DOHH2 (cell line): Measurements from ENCODE around the gene RAB37.

Source experiments
- H3F3A ChIP-seq: fragments of 200-600 bp; sonication (generic), shearing (Covaris generic); 2 replicates; pipeline ENCODE4 v1.6.0; 2016; ENCODE audit warnings: antibody characterized with exemption, mild to moderate bottlenecking; ENCODE audit not compliant: control insufficient read depth, insufficient read depth
- H3K27ac ChIP-seq: fragments of 200-600 bp; sonication (generic); 2 replicates; pipeline ENCODE4 v1.5.1; 2014; ENCODE audit warnings: low read depth, mild to moderate bottlenecking, low read length, moderate library complexity
- H3K27me3 ChIP-seq: fragments of 200-600 bp; sonication (generic); 2 replicates; pipeline ENCODE4 v1.6.1; 2014; ENCODE audit warnings: mild to moderate bottlenecking, low read length, mixed read lengths; ENCODE audit not compliant: control insufficient read depth
- H3K36me3 ChIP-seq: fragments of 200-600 bp; sonication (generic); 2 replicates; pipeline ENCODE4 v1.6.1; 2014; ENCODE audit warnings: mild to moderate bottlenecking, low read length, moderate library complexity, mixed read lengths; ENCODE audit not compliant: control insufficient read depth
- H3K4me1 ChIP-seq: fragments of 200-600 bp; sonication (generic); 2 replicates; pipeline ENCODE4 v1.6.1; 2014; ENCODE audit warnings: mild to moderate bottlenecking, low read length, mixed read lengths; ENCODE audit not compliant: control insufficient read depth
- H3K4me2 ChIP-seq: fragments of 200-600 bp; sonication (generic); 2 replicates; pipeline ENCODE4 v1.6.0; 2014; ENCODE audit warnings: mild to moderate bottlenecking, low read length, moderate library complexity
- H3K4me3 ChIP-seq: fragments of 200-600 bp; sonication (generic); 2 replicates; pipeline ENCODE4 v1.5.1; 2014; ENCODE audit warnings: mild to moderate bottlenecking, low read length, mixed read lengths
- H3K79me2 ChIP-seq: fragments of 200-600 bp; sonication (generic); 2 replicates; pipeline ENCODE4 v1.6.1; 2014; ENCODE audit warnings: mild to moderate bottlenecking, low read length, mixed read lengths; ENCODE audit not compliant: control insufficient read depth
- H3K9me2 ChIP-seq: fragments of 200-600 bp; sonication (generic); replicated peaks from 2 replicates; pipeline ENCODE4 v1.6.1; 2014; ENCODE audit warnings: mild to moderate bottlenecking, low read length, mixed read lengths; ENCODE audit not compliant: control insufficient read depth
- H3K9me3 ChIP-seq: fragments of 200-600 bp; sonication (generic); 2 replicates; pipeline ENCODE4 v1.6.1; 2014; ENCODE audit warnings: antibody characterized with exemption, low read length, mixed read lengths; ENCODE audit not compliant: control insufficient read depth, insufficient read depth
- H4K20me1 ChIP-seq: fragments of 200-600 bp; sonication (generic); 2 replicates; pipeline ENCODE4 v1.6.0; 2014; ENCODE audit warnings: low read depth, mild to moderate bottlenecking, antibody characterized with exemption, low read length, moderate library complexity; ENCODE audit not compliant: control insufficient read depth, insufficient read depth
- EZH2phosphoT487 ChIP-seq: fragments of 200-600 bp; sonication (generic); IDR thresholded peaks from 2 replicates; pipeline ENCODE4 v1.6.1; 2017; ENCODE audit warnings: borderline replicate concordance, mild to moderate bottlenecking, antibody characterized with exemption, low read length, moderate library complexity, mixed read lengths
- TF ChIP-seq, protein P1 (sequence below): fragments of 200-600 bp; sonication (generic); IDR thresholded peaks from one replicate; pipeline ENCODE4 v1.5.1; 2014; ENCODE audit warnings: antibody characterized with exemption, mild to moderate bottlenecking, low read depth, low read length; ENCODE audit not compliant: poor library complexity, severe bottlenecking

Gene RAB37

DNA sequence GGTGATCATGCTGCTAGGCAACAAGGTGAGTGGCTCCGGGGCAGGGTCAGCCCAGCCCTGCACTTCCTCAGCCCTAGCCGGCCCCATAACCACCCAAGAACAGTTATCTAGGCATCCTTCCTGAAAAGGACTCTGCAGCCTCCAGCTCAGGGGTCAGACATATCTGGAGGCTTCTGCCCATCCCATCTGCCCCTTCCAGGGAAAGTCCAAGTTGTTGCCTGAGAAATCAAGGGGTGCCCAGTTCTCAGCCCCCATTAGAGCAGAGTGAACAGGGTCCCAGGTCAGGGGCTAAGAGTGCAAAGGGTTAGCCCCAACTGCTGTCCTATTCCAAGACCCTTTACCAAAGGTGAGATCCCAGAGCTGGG, 7.3 kb downstream of the RAB37 start:
- Histone ChIP-seq H3K9me3 (no peaks in the 10 kb centered on the region), H4K20me1 (no peaks in the 10 kb centered on the region), H3K27ac (no peak overlapping the region), H3F3A (peaks cover 11% of the 10 kb centered on the region), H3K4me2 (no peak overlapping the region), H3K4me1 (peaks cover 55% of the 10 kb centered on the region), H3K4me3 (no peak overlapping the region), H3K36me3 (peaks cover 3% of the 10 kb centered on the region; the same call in 1 of the 2 replicates), H3K27me3 (no peaks in the 10 kb centered on the region), H3K9me2 (no peaks in the 10 kb centered on the region), H3K79me2 (peaks cover 8% of the 10 kb centered on the region)
- TF ChIP-seq, protein P1, sequence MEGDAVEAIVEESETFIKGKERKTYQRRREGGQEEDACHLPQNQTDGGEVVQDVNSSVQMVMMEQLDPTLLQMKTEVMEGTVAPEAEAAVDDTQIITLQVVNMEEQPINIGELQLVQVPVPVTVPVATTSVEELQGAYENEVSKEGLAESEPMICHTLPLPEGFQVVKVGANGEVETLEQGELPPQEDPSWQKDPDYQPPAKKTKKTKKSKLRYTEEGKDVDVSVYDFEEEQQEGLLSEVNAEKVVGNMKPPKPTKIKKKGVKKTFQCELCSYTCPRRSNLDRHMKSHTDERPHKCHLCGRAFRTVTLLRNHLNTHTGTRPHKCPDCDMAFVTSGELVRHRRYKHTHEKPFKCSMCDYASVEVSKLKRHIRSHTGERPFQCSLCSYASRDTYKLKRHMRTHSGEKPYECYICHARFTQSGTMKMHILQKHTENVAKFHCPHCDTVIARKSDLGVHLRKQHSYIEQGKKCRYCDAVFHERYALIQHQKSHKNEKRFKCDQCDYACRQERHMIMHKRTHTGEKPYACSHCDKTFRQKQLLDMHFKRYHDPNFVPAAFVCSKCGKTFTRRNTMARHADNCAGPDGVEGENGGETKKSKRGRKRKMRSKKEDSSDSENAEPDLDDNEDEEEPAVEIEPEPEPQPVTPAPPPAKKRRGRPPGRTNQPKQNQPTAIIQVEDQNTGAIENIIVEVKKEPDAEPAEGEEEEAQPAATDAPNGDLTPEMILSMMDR, result no peak
- TF ChIP-seq EZH2phosphoT487, result no peak

DNA sequence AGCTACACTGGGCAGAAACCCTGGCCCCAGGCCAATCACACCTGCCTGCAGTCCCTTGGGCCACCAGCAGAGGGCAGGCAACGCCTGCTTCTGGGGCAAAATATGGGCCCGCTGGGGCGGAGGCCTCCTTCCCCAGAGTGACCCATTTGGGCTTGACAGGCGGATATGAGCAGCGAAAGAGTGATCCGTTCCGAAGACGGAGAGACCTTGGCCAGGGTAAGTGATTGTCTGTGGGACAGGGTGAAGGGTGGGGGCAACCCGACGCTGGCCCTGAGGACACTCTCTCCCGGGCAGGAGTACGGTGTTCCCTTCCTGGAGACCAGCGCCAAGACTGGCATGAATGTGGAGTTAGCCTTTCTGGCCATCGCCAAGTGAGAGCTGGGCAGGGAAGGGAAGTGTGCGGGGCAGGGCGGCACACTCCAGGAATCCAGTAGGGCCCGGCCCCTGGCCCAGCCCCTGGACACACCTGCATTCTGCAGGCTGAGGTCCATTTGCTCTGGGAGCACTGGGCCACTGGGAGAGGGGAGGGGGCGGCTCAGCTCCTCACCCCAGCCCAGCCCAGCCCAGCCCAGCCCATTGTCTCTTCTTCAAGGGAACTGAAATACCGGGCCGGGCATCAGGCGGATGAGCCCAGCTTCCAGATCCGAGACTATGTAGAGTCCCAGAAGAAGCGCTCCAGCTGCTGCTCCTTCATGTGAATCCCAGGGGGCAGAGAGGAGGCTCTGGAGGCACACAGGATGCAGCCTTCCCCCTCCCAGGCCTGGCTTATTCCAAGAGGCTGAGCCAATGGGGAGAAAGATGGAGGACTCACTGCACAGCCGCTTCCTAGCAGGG, 7.9 kb downstream of the RAB37 start:
- H3K4me2 ChIP-seq, result 0 out of 2 replicates have a peak overlapping the region, but pooled peaks have one; percentile 12

DNA sequence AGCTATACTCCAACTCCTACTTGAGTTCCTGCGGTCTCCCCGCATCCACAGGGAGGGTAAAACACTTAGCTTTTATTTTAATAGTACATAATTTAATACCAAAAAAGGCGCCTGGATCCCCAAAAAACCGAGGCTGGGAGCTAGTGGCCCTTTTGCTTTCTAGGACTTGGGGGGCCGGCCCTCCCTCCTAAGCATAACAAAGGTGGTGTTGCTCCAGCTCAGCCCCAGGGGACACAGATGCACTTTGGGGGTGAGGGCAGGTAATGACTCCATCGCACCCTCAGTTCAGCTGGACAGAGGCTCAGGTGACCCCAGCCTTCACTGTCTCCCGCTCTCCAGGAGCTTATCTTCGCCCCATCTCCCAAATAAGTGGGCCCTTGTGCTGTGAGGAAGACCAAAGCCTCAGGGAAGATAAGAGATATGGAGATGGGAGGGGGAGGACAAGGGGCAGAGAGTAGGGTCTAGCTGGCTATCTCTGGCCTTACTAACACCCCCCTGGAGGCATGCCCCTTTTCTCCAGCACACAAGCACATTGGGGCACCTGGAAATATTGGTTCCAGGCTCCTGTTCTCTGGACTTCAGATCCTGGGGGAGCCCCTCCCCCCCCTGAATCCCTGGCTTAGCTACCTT, 8.6 kb downstream of the RAB37 start:
- no peak for TF ChIP-seq EZH2phosphoT487
- TF ChIP-seq, protein P1, result no peak
- Histone ChIP-seq H3K9me3 (no peaks in the 10 kb centered on the region), H3K4me1 (peaks cover 57% of the 10 kb centered on the region), H3K4me3 (no peak overlapping the region), H3K4me2 (no peak overlapping the region), H3K27ac (no peak overlapping the region), H3K9me2 (no peaks in the 10 kb centered on the region), H3F3A (peaks cover 11% of the 10 kb centered on the region), H4K20me1 (peaks cover 10% of the 10 kb centered on the region), H3K36me3 (peaks cover 3% of the 10 kb centered on the region; the same call in 1 of the 2 replicates), H3K27me3 (no peaks in the 10 kb centered on the region), H3K79me2 (peaks cover 21% of the 10 kb centered on the region)

More for the DNA sequence above, 7.9 kb downstream of the RAB37 start:
- Histone ChIP-seq H3K27me3 (no peaks in the 10 kb centered on the region), H3K36me3 (peaks cover 3% of the 10 kb centered on the region; the same call in 1 of the 2 replicates), H3K27ac (no peak overlapping the region), H3F3A (peaks cover 11% of the 10 kb centered on the region), H3K9me2 (no peaks in the 10 kb centered on the region), H4K20me1 (peaks cover 4% of the 10 kb centered on the region), H3K4me3 (no peak overlapping the region), H3K79me2 (peaks cover 14% of the 10 kb centered on the region), H3K9me3 (no peaks in the 10 kb centered on the region), H3K4me1 (peaks cover 59% of the 10 kb centered on the region)
- TF ChIP-seq, protein P1, result peak; percentile 99
- TF ChIP-seq EZH2phosphoT487, result no peak
